Breast epithelium (tissue), 3 donors: ENCODE data around the gene LGR4.

ENCODE experiments used
- CTCF ChIP-seq, 3 donors: fragments of 450-650 bp; IDR thresholded peaks; one replicate each; pipeline ENCODE4 v1.5.1; 2016 to 2017; ENCODE audit warnings: antibody characterized with exemption in 3 of 3, mild to moderate bottlenecking in 3 of 3, moderate library complexity in 3 of 3
- POLR2A ChIP-seq: fragments of 450-650 bp; IDR thresholded peaks from one replicate; pipeline ENCODE4 v1.6.1; 2016; ENCODE audit warnings: antibody characterized with exemption, mild to moderate bottlenecking, moderate library complexity

GRCh38 chr11:27371489-27371888 is 101.1 kb downstream of the LGR4 start:
- TF ChIP-seq CTCF (IDR thresholded peaks at IDR 0.05) = no peak
- no peak for TF ChIP-seq POLR2A
